LNCaP clone FGC (cell line): ENCODE data around the gene CORO2B.

Source experiments
- DNase-seq: peaks from one replicate; pipeline ENCODE4 v3.0.0-alpha.2; 2011; ENCODE audit warnings: low read depth
- H3K4me3 ChIP-seq: 2 replicates; pipeline ENCODE4 v1.5.1; 2011; ENCODE audit warnings: mild to moderate bottlenecking, low read depth, low read length, control low read depth
- CTCF ChIP-seq: IDR thresholded peaks from 2 replicates; pipeline ENCODE4 v1.5.1; 2012; ENCODE audit warnings: mild to moderate bottlenecking; ENCODE audit not compliant: control insufficient read depth, insufficient read depth; ENCODE audit errors: extremely low read depth

Gene CORO2B

GRCh38 chr15:68672251-68672650 lies 93.5 kb downstream of the CORO2B start:
- no peak for DNase-seq
- TF ChIP-seq CTCF, result no peak
- no peak overlapping the region for H3K4me3 ChIP-seq

- no peak; the same call in 1 of the 2 replicates for TF ChIP-seq CTCF
- H3K4me3 ChIP-seq, result no peak overlapping the region
- no peak for DNase-seq
Observed at GRCh38 chr15:68672781-68673205, 94.0 kb downstream of the CORO2B start.

- no peak for DNase-seq
- TF ChIP-seq CTCF, result no peak
- no peak overlapping the region for H3K4me3 ChIP-seq
Observed at GRCh38 chr15:68674975-68675374, 96.2 kb downstream of the CORO2B start.

- no peak for DNase-seq
- H3K4me3 ChIP-seq, result no peak overlapping the region
- no peak for TF ChIP-seq CTCF
Observed at GRCh38 chr15:68676011-68676605, 97.3 kb downstream of the CORO2B start.

- DNase-seq, result no peak
- no peak for TF ChIP-seq CTCF
- no peak overlapping the region for H3K4me3 ChIP-seq
Observed at GRCh38 chr15:68676926-68677325, 98.1 kb downstream of the CORO2B start.

- no peak overlapping the region for H3K4me3 ChIP-seq
Observed at GRCh38 chr15:68677996-68678395, 99.2 kb downstream of the CORO2B start.

More at GRCh38 chr15:68677996-68678395, 99.2 kb downstream of the CORO2B start:
- TF ChIP-seq CTCF, result no peak
- no peak for DNase-seq
